ENCODE data around the gene FAT1. TPM values are rescaled to one million over a fixed set of nuclear protein-coding genes. Genes with fewer than 3 reads are reported as not detected.

The FAT1 gene
- total and polyA plus RNA-seq, 2 donors (not counting 1 experiment from before 2014, with no cell fraction given): 0.07 to 0.15 TPM

DNA sequence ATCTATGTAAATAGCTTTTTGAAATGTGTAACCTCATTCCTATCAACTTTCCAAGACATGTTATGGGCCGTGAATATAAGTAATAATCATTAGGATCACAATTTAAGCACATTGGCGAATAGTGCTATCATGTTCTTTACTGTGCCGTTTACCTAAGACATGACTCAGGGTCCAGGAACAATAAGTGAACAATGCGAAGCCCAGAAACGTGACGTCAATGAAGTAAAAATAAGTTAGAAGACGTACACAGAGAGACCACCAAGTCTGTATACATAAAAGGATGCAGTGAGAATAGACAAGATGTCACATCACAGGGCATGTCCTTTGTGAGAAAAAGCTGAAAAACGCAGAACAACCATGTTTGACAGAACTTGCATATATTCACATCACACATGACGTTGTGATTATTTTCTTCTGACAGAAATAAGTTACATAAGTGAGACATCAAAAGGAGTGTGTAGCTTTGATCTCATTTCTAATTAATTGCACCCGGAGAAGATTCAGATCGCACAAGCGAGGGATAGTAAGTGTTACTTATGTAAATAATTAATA, 49.4 kb upstream of the FAT1 start:
- CTCF ChIA-PET: no interaction called here
- POLR2A ChIA-PET: no interaction called here
- intact Hi-C loops (cut with micrococcal nuclease): no loop called here
- Mint-ChIP-seq H3K27ac (no peak overlapping the region), H3K9me3 (ENCODE audit: insufficient read depth) (no peaks in the 10 kb centered on the region), H3K4me3 (no peak overlapping the region), H3K4me1 (no peaks in the 10 kb centered on the region), H3K27me3 (no peaks in the 10 kb centered on the region)
- no peaks in the 10 kb centered on the region for H3K79me2 ChIP-seq (ENCODE audit: control insufficient read depth, insufficient read depth, low read length)
- H3K36me3 ChIP-seq (replicated peaks in 1 of 2; ENCODE audit: control extremely low read depth in 1 of 2, control insufficient read depth in 1 of 2, extremely low read depth in 1 of 2, insufficient read depth in 2 of 2, low read length in 1 of 2): no peaks in the 10 kb centered on the region
- no peak overlapping the region for H3K4me2 ChIP-seq (replicated peaks; ENCODE audit: low read depth, low read length, poor library complexity, severe bottlenecking)
- H3K9me3 ChIP-seq (ENCODE audit: control extremely low read depth in 1 of 3, control insufficient read depth in 2 of 3, insufficient read depth in 1 of 3, low read length in 2 of 3): peaks cover 0 to 5% (median 0%) of the 10 kb centered on the region in 3 donors
- TF ChIP-seq EZH2 (IDR thresholded peaks at IDR 0.05; ENCODE audit: borderline replicate concordance, insufficient read depth, low read depth, low read length, poor library complexity, severe bottlenecking): no peak
- no peaks in the 10 kb centered on the region for H3K4me1 ChIP-seq (ENCODE audit: control insufficient read depth in 2 of 2, insufficient read depth in 2 of 2, low read length in 2 of 2)
- H3K4me3 ChIP-seq (ENCODE audit: control extremely low read depth in 1 of 5, extremely low read depth in 1 of 5, insufficient read depth in 1 of 5, low read depth in 2 of 5, low read length in 4 of 5): no peak overlapping the region
- no peaks in the 10 kb centered on the region for H4K20me1 ChIP-seq (ENCODE audit: control insufficient read depth, insufficient read depth, low read length, poor library complexity, severe bottlenecking)
- 93% methylated on average over 3 of the region's 12 CpGs for WGBS (ENCODE audit: insufficient coverage)
- no peaks in the 10 kb centered on the region for H3K27me3 ChIP-seq (replicated peaks in 1 of 4; ENCODE audit: control extremely low read depth in 1 of 4, control insufficient read depth in 3 of 4, insufficient read depth in 4 of 4, low read length in 3 of 4)
- no peak for ATAC-seq (ENCODE audit: low read depth)
- no peak overlapping the region for H3K9ac ChIP-seq (ENCODE audit: low read length)
- H2AFZ ChIP-seq (ENCODE audit: insufficient read depth, low read depth, low read length, poor library complexity, severe bottlenecking): no peak overlapping the region
- no peak for DNase-seq
- no peak overlapping the region for H3K27ac ChIP-seq (ENCODE audit: low read length in 2 of 2)

- Mint-ChIP-seq H3K9me3 (ENCODE audit: insufficient read depth) (no peaks in the 10 kb centered on the region), H3K4me1 (no peaks in the 10 kb centered on the region), H3K4me3 (no peak overlapping the region), H3K27me3 (no peaks in the 10 kb centered on the region), H3K27ac (no peak overlapping the region)
- Histone ChIP-seq H3K9ac (ENCODE audit: low read length) (no peak overlapping the region), H3K4me2 (replicated peaks; ENCODE audit: low read depth, low read length, poor library complexity, severe bottlenecking) (no peak overlapping the region), H3K9me3 (ENCODE audit: control extremely low read depth in 1 of 3, control insufficient read depth in 2 of 3, insufficient read depth in 1 of 3, low read length in 2 of 3) (peaks cover 0 to 3% (median 0%) of the 10 kb centered on the region in 3 donors), H3K36me3 (replicated peaks in 1 of 2; ENCODE audit: control extremely low read depth in 1 of 2, control insufficient read depth in 1 of 2, extremely low read depth in 1 of 2, insufficient read depth in 2 of 2, low read length in 1 of 2) (no peaks in the 10 kb centered on the region), H2AFZ (ENCODE audit: insufficient read depth, low read depth, low read length, poor library complexity, severe bottlenecking) (no peak overlapping the region), H3K79me2 (ENCODE audit: control insufficient read depth, insufficient read depth, low read length) (no peaks in the 10 kb centered on the region), H3K4me3 (ENCODE audit: control extremely low read depth in 1 of 5, extremely low read depth in 1 of 5, insufficient read depth in 1 of 5, low read depth in 2 of 5, low read length in 4 of 5) (no peak overlapping the region), H4K20me1 (ENCODE audit: control insufficient read depth, insufficient read depth, low read length, poor library complexity, severe bottlenecking) (no peaks in the 10 kb centered on the region), H3K4me1 (ENCODE audit: control insufficient read depth in 2 of 2, insufficient read depth in 2 of 2, low read length in 2 of 2) (no peaks in the 10 kb centered on the region), H3K27me3 (replicated peaks in 1 of 4; ENCODE audit: control extremely low read depth in 1 of 4, control insufficient read depth in 3 of 4, insufficient read depth in 4 of 4, low read length in 3 of 4) (no peaks in the 10 kb centered on the region), H3K27ac (ENCODE audit: low read length in 2 of 2) (no peak overlapping the region)
- 43% methylated on average over 1 of the region's 2 CpGs for WGBS (ENCODE audit: insufficient coverage)
- no peak for ATAC-seq (ENCODE audit: low read depth)
- TF ChIP-seq CTCF (IDR thresholded peaks at IDR 0.05) (no peak), EZH2 (IDR thresholded peaks at IDR 0.05; ENCODE audit: borderline replicate concordance, insufficient read depth, low read depth, low read length, poor library complexity, severe bottlenecking) (no peak)
- ChIA-PET POLR2A (no interaction called here), CTCF (no interaction called here)
- no peak for DNase-seq
- intact Hi-C loops (cut with micrococcal nuclease): no loop called here
Observed at GRCh38 chr4:186771624-186772023, 48.0 kb upstream of the FAT1 start.
